Anterior cingulate cortex (tissue), 58 donors: Measurements from ENCODE around the gene DHRS11.
A peak's percentile ranks its signal among the peaks of the same experiment; 100 is the strongest.
"Not testable (repeated sequence)": the region's sequence is repeated elsewhere in the genome, so short reads cannot be mapped to it uniquely, and the experiment has no call there.

Source experiments
- DNase-seq, 58 donors: peaks; one replicate each; lab custom pipeline; 2025; lab: John Stamatoyannopoulos, UW

The DHRS11 gene

DNA sequence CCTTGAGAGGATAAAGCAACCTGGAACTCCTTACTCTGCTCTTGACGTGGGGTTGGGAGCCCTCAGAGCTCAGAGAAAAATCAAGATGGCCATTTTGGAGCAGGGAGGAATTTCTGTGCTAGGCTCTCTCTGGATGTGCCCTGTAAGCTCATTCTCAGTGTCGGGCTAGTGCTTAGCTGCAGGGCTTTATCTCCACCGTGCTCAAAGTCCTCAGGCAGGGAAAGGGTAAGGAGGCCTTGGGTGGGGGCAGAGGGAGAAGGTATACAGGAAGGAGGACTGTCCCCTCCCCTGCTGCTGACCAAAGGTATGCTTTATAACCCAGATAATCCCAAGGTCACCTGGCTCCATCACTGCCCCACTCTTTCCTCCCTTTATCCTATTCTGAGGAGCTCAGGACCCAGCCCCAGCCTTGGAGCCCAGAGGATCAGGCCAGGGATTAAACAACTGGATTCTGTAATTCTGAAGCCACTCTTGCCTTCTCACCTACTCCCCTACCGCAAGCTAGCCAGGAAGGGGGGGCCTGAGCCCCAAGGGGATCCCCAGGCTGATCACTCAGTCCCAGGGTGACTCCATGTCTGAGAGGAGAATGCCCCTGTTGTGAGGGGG lies 1.1 kb downstream of the DHRS11 start:
- DNase-seq: no peak

DNA sequence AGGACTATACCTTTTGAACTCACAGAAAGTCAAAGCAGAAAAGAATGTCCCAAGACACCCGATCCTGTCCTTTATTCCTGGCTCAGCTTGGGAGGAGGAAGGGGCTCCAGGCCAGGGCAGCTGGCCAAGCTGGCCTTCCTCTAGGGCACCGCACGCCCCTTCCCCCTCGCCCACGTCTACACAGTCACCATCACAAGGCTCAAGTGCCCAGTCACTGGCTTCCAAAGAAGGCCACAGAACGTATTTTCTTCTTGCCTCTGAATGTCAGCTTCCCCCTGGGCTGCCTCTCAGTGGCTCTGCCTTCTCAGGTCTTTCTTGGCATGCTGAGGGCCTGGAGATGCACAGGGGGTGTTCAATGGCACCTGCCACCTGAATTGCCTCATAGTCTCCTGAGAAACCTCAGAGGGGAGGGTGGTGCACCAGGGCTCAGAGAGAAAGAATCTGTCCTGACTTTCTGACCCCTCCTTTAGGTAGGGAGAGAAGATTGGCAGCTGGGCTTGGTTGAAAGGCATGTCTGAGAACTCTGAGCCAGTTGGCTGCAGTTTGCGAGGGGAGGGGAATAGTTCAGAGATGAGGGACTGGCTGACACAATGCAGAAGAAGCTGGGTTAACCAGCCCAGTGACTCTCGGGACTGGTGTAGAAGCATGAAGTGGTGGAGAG lies 2.1 kb downstream of the DHRS11 start:
- DNase-seq: no peak

DNA sequence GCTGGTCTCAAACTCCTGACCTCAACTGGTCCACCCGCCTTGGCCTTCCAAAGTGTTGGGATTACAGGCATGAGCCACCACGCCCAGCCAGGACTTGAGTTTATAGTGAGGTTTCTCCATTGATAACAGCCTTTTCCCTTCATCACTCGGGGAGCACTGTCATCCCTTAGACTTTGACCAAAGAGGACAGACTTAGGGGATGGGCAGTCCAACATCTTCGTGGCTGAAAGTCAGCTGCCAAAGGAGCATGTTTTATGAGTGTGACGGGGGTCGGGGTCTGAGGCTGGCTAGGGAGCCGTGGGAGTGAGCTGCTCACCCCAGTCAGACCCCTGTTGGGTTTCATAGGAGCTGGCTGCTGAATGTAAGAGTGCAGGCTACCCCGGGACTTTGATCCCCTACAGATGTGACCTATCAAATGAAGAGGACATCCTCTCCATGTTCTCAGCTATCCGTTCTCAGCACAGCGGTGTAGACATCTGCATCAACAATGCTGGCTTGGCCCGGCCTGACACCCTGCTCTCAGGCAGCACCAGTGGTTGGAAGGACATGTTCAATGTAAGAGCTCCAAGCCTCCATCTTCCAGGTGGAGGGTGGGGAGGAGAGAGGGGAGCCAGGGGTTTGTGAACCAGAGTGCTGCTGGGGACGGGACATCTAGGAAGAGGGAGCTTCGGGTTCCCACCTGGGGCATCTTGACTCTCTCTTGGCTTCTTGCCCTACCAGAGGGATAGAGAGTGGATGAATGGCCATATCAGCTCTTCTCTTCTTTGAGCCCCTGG lies 3.1 kb downstream of the DHRS11 start:
- DNase-seq: no peak

DNA sequence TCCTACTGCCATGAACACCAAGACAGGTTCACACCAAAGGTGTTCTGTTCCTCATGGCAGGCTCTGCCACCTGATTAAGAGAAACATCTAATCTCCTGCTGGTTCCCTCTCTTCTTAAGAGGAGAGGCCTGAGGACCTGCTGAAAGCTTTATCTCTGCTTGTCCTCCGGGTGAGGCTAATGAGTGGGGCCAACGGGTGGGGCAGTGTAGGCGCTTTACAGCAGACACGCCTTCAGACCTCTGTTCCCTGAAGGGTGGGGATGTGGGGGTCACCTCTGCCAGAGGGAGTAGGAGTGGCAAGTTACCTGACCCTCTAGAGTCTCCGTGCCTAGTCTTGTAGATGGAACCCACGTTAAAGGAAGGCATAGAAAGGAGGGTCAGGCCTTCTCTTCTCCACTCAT lies 5.5 kb downstream of the DHRS11 start:
- DNase-seq: no peak

DNA sequence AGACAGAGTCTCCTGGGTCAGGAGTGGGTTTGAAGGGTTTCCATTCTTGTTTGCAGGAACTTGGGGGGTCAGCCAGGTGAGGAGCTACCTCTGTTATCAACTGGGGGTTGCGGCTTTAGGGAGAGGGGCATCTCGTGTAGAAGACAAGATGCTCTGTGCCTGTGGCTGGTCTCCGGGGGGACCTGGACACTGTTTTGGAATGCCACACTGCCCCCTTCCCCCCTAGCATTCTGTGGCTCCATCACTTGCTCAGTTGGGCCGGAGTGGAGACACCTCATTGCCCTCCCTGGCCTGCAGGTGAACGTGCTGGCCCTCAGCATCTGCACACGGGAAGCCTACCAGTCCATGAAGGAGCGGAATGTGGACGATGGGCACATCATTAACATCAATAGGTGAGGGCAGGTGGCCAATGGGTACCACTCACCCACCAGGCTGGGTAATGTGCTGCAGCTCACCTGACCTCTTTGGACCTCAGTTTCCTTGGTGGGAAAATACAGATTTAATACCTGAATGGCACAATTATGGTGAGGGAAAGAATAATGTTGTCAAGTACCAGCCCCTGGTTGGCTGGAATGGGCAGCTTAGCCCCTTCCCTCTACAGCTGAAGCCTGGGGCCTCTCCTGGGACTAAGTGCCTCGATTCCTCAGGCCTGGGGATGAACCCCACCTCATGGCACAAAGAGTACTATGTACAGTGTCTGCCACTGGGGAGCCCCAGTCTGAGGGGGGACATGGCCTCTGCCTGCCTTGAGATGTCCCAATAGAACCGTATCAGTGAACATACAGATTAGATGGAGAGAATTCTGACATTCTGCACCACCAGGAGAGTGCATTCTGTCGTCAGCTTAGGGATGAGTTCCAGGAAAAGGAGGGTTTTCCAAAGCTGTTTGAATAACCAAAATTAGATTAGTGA lies 6.4 kb downstream of the DHRS11 start:
- DNase-seq: no peak

DNA sequence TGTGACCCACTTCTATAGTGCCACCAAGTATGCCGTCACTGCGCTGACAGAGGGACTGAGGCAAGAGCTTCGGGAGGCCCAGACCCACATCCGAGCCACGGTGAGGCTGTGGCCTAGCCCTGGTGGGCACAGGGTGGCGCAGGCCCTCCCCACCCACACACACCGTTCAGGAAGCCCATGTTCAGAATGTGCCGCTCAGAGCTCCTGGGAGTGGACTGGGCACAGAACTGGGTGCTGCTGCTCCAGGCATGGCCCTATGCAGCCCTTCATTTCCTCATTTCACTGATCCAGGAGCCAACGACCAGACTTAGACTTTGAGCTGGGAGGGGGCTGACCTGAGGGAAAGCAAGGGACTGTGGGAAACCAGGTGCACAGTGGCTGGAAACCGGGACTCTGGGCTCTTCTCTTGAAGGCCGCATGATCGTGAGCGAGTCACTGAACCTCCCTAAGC lies 7.3 kb downstream of the DHRS11 start:
- no peak for DNase-seq

DNA sequence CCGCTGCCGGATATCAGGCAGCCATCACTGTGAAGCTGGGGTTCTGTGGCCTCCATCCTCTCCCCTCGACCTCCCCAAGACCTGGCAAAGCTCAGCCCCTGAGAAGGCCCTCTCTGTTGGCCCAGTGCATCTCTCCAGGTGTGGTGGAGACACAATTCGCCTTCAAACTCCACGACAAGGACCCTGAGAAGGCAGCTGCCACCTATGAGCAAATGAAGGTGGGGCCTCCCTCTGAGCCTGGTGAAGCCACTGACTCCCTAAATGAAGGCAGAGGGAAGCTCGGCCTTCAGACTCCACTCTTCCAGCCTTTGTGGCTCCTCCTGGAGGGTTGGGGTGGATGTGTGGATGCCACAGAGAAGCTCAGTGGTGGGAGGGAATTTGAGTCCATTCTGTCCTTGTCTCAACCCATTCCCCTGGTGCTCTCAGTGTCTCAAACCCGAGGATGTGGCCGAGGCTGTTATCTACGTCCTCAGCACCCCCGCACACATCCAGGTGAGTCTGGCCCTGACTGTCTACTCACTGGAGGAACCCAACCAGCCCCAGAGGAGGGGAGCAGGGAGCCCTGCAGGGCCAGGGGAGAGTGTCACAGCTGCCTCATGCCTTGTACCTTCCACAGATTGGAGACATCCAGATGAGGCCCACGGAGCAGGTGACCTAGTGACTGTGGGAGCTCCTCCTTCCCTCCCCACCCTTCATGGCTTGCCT lies 8.0 kb downstream of the DHRS11 start:
- no peak for DNase-seq

DNA sequence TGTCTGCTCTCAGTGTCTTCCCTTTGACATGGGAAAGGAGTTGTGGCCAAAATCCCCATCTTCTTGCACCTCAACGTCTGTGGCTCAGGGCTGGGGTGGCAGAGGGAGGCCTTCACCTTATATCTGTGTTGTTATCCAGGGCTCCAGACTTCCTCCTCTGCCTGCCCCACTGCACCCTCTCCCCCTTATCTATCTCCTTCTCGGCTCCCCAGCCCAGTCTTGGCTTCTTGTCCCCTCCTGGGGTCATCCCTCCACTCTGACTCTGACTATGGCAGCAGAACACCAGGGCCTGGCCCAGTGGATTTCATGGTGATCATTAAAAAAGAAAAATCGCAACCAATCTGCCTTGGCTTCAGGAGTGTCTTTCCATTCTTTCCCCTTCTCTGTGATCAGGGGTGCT lies 8.8 kb downstream of the DHRS11 start:
- DNase-seq: no peak

DNA sequence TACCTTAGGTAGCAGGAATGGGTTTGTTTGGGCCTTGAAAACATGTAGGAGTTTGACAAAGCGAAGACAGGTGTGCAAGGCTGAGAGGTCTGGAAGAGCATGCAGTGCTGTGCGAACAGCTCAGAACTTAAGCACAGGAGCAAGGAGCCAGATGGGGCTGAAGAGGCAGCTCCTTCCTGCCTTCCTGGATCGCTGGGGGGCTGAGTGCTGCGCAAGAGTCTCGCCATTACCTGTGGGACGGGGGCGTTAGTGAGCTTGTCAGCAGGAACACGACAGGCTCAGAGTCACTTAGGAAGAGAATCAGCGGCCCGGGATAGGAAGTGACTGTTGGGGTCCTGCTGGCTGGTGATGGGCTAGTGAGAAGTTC lies 9.2 kb downstream of the DHRS11 start:
- no peak for DNase-seq

DNA sequence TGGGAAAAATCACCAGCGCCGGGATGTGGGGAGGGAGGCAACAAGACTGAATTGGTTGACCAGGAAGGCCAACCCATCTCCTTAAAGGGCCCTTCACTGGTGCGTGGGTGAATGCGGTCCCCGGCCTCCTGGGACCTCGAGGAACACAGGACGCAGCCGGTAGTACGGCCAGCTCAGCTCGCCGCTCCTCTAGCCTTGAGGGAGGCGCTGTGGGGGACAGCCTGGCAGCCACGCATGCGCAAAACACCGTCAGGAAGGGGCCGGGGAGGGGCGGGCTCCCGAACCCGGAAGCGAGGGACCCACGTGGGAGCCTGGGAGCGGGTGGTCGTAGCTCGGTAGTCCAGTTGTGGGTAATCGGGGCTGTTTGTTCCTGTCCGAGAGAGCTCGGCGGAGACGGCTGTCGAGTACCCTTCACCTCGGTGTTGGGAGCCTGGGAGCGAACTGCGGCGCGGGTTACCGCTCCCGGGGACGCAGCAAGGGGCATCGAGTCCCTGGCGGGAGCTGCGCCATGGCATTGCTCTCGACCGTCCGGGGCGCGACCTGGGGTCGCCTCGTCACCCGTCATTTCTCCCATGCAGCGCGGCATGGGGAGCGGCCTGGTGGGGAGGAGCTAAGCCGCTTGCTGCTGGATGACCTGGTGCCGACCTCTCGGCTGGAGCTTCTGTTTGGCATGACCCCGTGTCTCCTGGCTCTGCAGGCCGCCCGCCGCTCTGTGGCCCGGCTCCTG lies 9.8 kb downstream of the DHRS11 start, which contains the start of gene MRM1:
Gene MRM1, plus strand, starts transcription at position 281 of the 727 bp plus-strand sequence. Its CDS starts 228 bp downstream, at position 509.
- peak; percentile 49 to 96 (median 91) for DNase-seq

DNA sequence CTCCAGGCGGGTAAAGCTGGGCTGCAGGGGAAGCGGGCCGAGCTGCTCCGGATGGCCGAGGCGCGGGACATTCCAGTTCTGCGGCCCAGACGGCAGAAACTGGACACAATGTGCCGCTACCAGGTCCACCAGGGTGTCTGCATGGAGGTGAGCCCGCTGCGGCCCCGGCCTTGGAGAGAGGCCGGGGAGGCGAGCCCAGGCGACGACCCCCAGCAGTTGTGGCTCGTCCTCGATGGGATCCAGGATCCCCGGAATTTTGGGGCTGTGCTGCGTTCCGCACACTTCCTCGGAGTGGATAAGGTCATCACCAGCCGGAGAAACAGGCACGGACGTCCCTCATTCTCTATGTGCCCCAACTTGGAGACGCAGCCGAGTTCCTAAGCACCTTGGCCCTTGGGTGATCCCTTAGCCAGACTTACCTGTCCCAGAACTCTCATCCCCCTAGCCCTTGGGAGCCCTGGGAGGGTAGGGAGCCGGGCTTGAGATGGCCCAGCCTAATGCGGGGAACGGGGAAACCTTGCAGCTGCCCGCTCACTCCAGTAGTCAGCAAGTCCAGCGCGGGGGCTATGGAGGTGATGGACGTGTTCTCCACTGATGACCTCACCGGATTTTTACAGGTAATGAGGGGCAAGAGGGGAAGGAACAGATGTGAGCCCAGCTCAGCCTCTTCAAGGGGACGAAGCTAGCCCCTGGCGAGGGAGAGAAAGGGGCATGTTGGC lies 10.5 kb downstream of the DHRS11 start:
- DNase-seq: peak in 8 of 58 donors; percentile 17 to 62 (median 37)

DNA sequence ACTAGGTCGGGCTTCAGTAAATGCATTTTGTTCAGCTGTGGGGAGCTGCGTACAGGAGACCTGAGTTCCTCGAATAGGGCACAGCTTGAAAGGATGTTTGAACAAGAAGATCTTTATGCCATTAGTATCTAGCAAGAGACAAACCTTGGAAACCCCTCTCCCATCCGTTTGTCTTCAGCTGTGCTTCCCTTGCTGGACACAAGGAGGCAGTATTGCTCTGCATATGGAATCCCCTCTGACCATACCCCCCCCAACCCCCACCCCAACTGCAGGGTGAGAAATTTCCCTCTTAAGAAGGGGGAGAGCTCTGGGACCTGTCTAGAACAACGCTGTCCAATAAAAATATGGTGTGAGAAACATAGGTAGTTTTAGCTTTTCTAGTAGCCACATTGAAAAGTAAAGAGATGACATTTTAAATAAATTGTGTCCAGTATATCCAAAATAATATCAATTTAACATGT lies 11.3 kb downstream of the DHRS11 start:
- peak in 35 of 58 donors; percentile 4 to 60 (median 25) for DNase-seq

DNA sequence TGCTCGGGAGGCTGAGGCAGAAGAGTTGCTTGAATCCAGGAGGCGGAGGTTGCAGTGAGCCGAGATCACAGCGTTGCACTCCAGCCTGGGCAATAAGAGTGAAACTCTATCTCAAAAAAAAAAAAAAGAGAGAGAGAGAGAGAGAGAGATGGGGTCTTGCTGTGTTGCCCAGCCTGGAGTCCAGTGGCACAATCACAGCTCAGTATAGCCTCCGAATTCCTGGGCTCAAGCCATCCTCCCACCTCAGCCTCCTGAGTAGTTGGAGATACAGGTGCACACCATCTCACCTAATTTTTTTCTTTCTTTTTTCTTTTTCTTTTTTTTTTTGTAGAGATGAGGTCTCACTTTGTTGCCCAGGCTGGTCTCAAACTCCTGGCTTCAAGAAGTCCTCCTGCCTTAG lies 13.3 kb downstream of the DHRS11 start:
- DNase-seq: not testable (repeated sequence)

DNA sequence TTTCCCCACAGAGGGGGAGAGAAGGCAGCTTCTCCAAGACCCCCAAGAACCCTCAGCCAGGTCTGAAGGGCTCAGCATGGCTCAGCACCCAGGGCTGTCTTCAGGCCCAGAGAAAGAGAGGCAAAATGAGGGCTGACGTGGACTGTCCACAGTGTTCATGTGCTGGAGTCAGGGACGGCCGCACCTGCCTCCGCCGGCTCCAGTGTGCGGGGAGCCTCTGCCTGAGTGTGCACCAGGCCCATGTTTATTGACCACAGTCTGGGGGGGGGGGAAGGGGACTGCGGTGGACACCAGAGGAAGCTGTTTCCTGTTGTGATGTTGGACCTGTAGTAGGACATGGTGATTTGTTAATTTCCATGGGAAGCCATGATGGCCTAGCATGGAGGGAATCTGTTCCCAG lies 16.6 kb downstream of the DHRS11 start:
- no peak for DNase-seq

DNA sequence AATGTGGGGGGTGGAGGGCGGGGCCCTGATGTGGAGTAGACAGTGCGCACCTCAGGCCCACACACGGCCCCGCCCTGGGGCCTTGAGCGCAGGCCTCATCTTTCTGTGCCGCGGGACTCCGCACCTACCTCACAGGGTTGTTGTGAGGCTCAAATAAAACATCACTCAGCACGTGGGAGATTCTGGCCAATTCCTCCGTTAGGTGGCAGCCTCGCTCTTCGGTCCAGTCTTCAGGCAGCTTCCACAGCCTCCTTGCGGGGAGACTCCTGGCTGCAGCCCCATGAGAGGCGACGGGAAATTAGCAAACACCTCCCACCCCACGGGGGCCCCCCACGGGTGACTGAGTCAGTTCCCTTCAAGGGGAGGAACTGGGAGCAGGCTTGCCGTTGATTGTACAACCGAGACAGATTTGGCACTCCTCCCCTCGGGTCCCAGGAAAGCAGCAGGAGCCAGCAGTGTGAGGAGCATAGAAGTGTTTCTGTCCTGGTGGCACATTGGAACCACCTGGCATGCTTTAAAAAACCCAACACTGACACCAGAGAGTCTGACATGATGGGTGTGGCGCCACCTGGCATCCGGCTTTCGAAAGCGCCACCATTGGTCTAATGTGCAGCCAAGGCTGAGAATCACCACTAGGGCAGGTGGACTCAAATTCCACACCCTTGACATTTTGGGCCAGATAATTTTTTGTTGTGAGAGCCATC lies 17.3 kb downstream of the DHRS11 start:
- peak in 51 of 58 donors; percentile 8 to 78 (median 33) for DNase-seq

DNA sequence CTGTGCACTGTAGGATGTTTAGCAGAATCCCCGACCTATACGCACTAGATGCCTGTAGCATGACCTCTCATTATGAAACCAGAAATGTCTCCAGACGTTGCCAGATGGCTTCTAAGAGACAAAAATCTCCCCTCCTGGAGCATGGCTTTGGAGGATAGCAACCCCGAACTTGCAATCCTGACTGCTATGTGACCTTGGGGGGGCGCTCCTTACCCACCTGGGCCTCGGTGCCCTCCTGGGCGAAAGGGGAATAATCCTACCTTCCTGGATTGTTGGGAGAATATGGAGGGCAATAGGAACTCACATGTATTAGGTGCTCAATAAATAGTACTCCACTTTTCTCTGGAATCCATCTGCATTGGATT lies 17.8 kb downstream of the DHRS11 start:
- no peak for DNase-seq

DNA sequence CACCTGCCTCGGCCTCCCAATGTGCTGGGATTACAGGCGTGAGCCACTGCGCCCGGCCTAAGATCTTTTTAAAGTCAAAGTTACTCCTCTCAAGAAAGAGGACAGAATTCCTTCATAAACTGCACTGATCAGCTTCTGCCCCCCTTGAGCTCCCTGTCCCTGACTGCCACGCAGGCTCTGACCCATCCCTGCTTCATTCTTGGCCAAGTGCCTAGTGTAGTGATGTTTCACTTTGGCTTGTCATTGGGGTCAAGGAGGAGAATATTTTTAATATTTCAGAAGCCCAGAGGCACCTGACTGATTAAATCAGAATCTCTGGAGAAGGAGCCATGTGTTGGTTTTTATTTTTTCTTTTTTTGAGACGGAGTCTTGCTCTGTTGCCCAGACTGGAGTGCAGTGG lies 18.8 kb downstream of the DHRS11 start:
- DNase-seq: no peak
